Prostate gland (tissue), 2 donors: Measurements from ENCODE around the gene MYO1A.

Source experiments
- POLR2A ChIP-seq: fragments of 450-650 bp; IDR thresholded peaks from one replicate; pipeline ENCODE4 v1.6.1; 2016; ENCODE audit warnings: antibody characterized with exemption, mild to moderate bottlenecking
- TF ChIP-seq, protein P1 (sequence below), 4 experiments: fragments of 200-600 bp in 2 of 4; fragments of 450-650 bp in 2 of 4; sonication (generic) in 2 of 4; IDR thresholded peaks; 1 replicate in 3 of 4; 2 replicates in 1 of 4; pipeline ENCODE4 v1.5.1; 2016 to 2019; ENCODE audit warnings: antibody characterized with exemption in 4 of 4, mild to moderate bottlenecking in 2 of 4, moderate library complexity in 2 of 4

DNA sequence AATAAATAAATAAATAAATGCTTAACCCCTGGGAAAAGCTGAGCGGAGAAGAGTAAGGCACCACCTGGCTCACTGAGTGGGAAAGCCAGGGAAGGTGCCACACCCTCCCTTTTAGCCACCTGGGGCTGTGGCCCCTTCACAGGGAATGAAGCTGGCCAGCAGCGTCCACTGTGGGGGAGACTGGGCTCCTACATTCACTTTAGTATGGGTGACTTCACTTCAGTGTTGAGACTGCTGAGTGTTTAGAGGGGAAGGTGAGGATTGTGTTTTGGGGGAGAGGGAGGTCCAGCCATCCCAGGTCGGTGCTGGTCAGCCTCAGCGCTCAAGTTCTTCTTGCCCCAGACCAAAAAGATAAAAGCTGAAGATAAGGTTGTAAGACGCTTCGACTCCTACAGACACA lies 40.6 kb upstream of the MYO1A start:
- TF ChIP-seq, protein P1, sequence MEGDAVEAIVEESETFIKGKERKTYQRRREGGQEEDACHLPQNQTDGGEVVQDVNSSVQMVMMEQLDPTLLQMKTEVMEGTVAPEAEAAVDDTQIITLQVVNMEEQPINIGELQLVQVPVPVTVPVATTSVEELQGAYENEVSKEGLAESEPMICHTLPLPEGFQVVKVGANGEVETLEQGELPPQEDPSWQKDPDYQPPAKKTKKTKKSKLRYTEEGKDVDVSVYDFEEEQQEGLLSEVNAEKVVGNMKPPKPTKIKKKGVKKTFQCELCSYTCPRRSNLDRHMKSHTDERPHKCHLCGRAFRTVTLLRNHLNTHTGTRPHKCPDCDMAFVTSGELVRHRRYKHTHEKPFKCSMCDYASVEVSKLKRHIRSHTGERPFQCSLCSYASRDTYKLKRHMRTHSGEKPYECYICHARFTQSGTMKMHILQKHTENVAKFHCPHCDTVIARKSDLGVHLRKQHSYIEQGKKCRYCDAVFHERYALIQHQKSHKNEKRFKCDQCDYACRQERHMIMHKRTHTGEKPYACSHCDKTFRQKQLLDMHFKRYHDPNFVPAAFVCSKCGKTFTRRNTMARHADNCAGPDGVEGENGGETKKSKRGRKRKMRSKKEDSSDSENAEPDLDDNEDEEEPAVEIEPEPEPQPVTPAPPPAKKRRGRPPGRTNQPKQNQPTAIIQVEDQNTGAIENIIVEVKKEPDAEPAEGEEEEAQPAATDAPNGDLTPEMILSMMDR (IDR thresholded peaks at IDR 0.05) = no peak
- TF ChIP-seq POLR2A = no peak
